Large intestine (tissue), 3 donors: Measurements from ENCODE around the gene ABO. TPM values are rescaled to one million over a fixed set of nuclear protein-coding genes. Genes with fewer than 3 reads are reported as not detected.
"Not testable (repeated sequence)": the region's sequence is repeated elsewhere in the genome, so short reads cannot be mapped to it uniquely, and the experiment has no call there.

Experiments
- DNase-seq, 2 donors: peaks; one replicate each; pipeline versions ENCODE4 v3.0.0 to v3.0.0-alpha.2; 2013
- H3K27ac ChIP-seq: one replicate; pipeline ENCODE4 v1.5.1; 2013; ENCODE audit warnings: low read length
- H3K27me3 ChIP-seq: 2 replicates; pipeline ENCODE4 v1.6.1; 2013; ENCODE audit warnings: low read length; ENCODE audit not compliant: control insufficient read depth, insufficient read depth
- H3K36me3 ChIP-seq: 2 replicates; pipeline ENCODE4 v1.6.1; 2013; ENCODE audit warnings: low read length; ENCODE audit not compliant: control insufficient read depth, insufficient read depth
- H3K4me1 ChIP-seq: one replicate; pipeline ENCODE4 v1.6.1; 2013; ENCODE audit warnings: low read length; ENCODE audit not compliant: control insufficient read depth, insufficient read depth
- H3K4me3 ChIP-seq: one replicate; pipeline ENCODE4 v1.5.1; 2013; ENCODE audit warnings: low read length
- H3K9me3 ChIP-seq: one replicate; pipeline ENCODE4 v1.6.1; 2013; ENCODE audit warnings: mild to moderate bottlenecking, low read depth, low read length, moderate library complexity; ENCODE audit not compliant: control insufficient read depth
- WGBS: methylation state at CpG from one replicate; pipeline ENCODE4 v1.1.5; 2013; ENCODE audit warnings: low lambda C conversion rate; ENCODE audit not compliant: insufficient coverage; 5-methylcytosine and 5-hydroxymethylcytosine counted together
- polyA plus RNA-seq: library from polyadenylated mRNA; unstranded; fragments of 120-200 nt; gene quantifications from one replicate; pipeline ENCODE4 v1.2.1, GENCODE V29; 2013

ABO gene
- polyA plus RNA-seq, 1 donor = 19.6 TPM

DNA sequence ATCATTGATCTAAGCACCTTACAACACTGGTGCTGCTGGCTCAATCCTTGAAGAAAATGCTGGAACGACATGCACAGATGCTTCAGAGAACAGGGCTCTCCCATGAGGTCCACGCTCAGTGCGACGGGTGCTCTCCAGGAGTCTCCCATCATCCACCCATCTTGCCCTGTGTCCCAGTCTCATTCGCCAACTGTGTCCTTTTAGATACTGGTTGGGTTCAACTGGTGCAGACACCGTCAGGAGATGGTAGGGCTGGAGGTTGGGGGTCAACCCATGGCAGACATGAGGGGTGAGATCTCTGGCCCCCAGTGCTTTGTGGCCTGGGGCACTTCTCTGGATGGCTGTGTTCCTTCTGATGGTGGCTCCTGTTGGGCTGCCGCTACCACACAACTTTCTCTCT lies 64.4 kb downstream of the ABO start:
- H3K36me3 ChIP-seq = no peaks in the 10 kb centered on the region
- no CpG with 5 or more reads among the region's 7 CpGs for WGBS
- H3K27me3 ChIP-seq = peaks cover 1% of the 10 kb centered on the region
- no peak for DNase-seq
- H3K4me1 ChIP-seq = no peaks in the 10 kb centered on the region
- no peaks in the 10 kb centered on the region for H3K9me3 ChIP-seq
- H3K4me3 ChIP-seq = no peak overlapping the region
- H3K27ac ChIP-seq = no peak overlapping the region

DNA sequence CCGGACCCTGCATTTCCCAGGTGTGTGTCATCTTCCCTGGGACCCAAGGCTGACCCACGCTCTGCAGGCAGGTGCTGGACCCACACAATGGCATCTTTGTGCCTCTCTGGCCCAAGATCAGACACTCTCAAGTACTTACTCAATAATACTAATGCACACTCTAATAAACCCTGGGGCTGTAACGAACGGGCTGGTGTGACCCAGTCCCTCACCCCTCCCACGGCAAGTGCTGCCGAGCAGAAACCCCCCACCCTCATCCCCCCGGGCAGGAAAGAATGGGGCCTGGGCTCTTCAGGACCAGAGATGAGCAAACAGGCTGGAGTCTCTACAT lies 64.8 kb downstream of the ABO start:
- WGBS = no CpG with 5 or more reads among the region's 7 CpGs

DNA sequence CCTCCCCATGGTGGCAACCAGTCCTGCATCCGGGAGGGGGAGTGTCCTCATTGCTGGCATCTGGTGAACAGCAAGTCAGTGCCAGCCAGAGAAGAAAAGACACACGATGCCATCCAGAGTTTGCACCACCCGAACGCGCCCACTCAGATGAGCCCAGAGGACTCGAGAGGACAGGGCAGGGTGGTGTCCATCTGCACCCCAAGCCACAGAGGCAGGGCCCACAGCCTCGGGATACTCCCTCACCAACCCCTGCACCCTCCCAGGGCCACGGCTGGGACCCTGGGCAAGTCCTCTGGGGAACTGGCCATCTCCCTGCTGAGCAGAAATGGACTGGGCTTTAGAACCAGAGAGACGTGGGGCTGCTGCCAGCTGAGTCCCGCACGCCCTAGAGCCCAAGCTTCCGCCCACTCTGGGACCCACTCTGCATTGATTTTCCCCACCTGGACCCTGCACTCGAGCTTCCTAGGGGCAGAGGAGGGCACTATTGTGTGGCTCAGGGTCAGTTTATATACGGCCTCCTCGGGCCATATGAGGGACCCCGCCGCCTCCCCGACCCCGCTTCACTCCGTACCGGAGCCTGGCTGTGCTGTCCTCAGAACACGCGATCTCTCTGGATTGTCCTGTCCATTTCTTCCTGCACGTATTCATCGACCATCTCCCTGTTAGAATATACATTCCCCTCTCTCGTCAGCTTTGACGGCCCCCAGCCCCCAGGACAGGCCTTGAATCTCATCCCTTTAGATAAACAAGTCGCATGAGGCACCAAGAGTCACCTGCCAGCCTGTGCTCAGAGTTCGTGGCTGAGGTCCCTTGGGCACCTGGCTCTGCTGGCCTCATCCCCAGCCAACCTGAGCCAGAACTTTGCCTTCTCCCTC lies 65.4 kb downstream of the ABO start:
- H3K36me3 ChIP-seq, H3K27me3 ChIP-seq, DNase-seq, H3K27ac ChIP-seq, H3K9me3 ChIP-seq, H3K4me1 ChIP-seq, H3K4me3 ChIP-seq: not testable (repeated sequence)
- no CpG with 5 or more reads among the region's 29 CpGs for WGBS

More for the DNA sequence above, 64.8 kb downstream of the ABO start:
- Histone ChIP-seq H3K9me3 (no peaks in the 10 kb centered on the region), H3K4me3 (no peak overlapping the region), H3K27me3 (no peaks in the 10 kb centered on the region), H3K4me1 (no peaks in the 10 kb centered on the region), H3K36me3 (no peaks in the 10 kb centered on the region), H3K27ac (no peak overlapping the region)
- DNase-seq = no peak

DNA sequence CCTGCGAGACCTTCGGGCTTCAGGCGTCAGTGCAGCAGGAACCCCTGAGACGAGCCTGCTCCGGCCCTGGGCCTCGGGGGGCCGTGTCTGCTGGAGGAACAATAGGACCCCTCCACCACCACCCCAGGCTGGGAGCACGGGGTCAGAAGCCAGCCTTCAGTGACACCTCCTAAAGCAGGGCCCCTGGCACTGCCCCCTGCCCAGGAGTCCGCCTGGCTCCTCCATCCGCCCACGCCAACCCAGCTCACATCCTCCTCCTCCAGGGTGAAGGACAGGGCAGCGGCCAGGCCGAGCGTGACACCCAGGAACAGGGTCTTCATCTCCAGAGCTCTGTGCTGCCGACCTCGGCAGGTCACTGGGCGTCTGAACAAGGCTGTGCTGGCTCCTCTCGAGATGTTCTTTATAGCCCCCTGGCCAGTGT lies 66.1 kb downstream of the ABO start, which contains the start of gene OBP2B:
OBP2B (minus strand) TSS at position 371 of the 421 bp plus-strand sequence; CDS start at position 320, 51 bp downstream.
- H3K36me3 ChIP-seq, H3K27me3 ChIP-seq, DNase-seq, H3K4me3 ChIP-seq, H3K9me3 ChIP-seq, H3K27ac ChIP-seq, H3K4me1 ChIP-seq: not testable (repeated sequence)
- no CpG with 5 or more reads among the region's 18 CpGs for WGBS

DNA sequence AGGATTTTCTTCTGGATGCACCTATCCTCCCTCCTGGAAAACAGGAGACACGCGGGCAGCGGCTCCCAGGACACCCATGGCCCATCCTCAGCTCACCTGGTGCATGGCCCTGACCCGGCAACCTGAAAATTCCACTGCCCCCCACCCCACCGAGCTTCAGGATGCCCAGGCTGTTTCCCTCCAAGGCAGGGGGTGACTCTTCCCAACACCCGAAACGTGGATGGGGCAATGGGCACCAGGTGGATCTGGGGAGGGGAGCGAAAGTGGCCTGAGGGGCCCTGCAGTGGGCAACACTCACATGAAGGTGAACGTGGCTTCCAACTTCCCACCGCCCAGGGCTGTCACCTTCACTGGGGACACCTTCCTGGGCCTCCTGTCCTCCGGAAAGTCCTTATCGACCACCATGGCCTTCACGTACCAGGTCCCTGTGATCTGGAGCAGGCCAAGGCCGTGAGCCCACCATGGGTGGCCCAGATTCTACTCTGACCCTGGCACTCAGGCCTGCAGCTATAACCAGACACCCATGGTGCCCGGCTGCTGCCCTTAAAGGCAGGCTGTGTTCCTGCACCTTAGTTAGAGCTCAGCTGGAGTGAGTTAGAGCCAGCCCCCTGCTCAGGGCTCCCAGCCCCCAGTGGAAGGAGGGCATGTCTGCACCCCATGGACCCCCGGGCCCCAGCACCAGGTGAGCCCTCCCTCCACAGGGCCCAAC lies 66.7 kb downstream of the ABO start:
- H3K27ac ChIP-seq, H3K4me3 ChIP-seq, H3K9me3 ChIP-seq, H3K4me1 ChIP-seq, H3K36me3 ChIP-seq, DNase-seq, H3K27me3 ChIP-seq: not testable (repeated sequence)
- no CpG with 5 or more reads among the region's 16 CpGs for WGBS

DNA sequence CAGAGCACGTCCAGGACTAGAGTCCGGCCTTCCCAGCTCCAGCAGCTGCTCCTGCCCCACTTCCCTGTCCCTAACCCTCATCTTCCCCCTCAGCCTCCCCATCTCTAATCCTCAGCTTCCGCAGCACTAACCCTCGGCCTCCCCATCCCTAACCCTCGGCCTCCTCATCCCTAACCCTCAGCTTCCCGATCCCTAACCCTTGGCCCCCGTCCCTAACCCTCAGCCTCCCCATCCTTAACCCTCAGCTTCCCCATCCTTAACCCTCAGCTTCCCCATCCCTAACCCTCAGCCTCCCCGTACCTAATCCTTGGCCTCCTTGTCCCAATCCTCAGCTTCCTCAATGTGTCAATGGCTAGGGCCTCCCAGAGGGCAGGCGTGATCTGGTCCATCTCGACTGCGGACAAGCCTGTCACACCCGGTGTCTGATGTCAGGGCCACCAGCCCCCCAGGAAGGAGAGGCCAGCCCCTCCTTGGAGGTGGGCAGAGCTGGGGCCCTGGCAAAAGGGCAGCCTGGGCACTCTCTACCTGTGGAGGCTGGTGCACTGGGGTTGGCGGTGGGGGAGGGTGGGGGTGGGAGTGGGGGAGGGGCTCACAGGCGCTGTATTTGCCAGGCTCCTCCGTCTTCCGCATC lies 67.3 kb downstream of the ABO start:
- Histone ChIP-seq H3K4me1 (no peaks in the 10 kb centered on the region), H3K27ac (no peak overlapping the region), H3K27me3 (no peaks in the 10 kb centered on the region), H3K36me3 (no peaks in the 10 kb centered on the region), H3K9me3 (no peaks in the 10 kb centered on the region), H3K4me3 (no peak overlapping the region)
- whole genome bisulfite sequencing = 91% methylated on average over 5 of the region's 16 CpGs
- no peak for DNase-seq

DNA sequence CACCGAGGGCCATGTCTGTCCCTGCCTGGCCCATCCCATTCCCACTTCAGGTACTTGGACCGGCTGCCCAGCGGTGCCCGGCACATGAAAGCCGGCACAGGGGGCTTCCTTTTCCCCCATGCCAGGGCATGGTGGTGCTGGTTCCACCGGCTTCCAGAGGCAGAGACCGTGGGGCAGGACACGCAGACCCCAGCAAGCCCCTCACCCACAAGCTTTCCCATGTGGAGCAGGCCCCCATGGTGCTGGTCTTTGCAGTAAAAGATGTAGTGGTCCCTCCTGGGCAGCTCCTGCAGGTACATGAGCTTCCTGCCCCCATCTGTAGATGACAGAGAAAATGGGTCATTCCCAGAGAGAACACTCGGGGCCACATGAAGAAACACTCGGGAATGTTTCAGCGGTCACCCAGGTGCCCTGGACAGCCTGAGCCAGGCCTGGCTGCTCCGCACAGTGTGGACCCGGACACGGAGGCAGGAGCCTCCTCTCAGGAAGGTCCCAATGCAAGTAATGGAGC lies 67.9 kb downstream of the ABO start:
- H3K4me1 ChIP-seq = no peaks in the 10 kb centered on the region
- no peak overlapping the region for H3K27ac ChIP-seq
- DNase-seq = no peak
- H3K9me3 ChIP-seq = no peaks in the 10 kb centered on the region
- H3K27me3 ChIP-seq = no peaks in the 10 kb centered on the region
- no peak overlapping the region for H3K4me3 ChIP-seq
- WGBS = no CpG with 5 or more reads among the region's 14 CpGs
- no peaks in the 10 kb centered on the region for H3K36me3 ChIP-seq

DNA sequence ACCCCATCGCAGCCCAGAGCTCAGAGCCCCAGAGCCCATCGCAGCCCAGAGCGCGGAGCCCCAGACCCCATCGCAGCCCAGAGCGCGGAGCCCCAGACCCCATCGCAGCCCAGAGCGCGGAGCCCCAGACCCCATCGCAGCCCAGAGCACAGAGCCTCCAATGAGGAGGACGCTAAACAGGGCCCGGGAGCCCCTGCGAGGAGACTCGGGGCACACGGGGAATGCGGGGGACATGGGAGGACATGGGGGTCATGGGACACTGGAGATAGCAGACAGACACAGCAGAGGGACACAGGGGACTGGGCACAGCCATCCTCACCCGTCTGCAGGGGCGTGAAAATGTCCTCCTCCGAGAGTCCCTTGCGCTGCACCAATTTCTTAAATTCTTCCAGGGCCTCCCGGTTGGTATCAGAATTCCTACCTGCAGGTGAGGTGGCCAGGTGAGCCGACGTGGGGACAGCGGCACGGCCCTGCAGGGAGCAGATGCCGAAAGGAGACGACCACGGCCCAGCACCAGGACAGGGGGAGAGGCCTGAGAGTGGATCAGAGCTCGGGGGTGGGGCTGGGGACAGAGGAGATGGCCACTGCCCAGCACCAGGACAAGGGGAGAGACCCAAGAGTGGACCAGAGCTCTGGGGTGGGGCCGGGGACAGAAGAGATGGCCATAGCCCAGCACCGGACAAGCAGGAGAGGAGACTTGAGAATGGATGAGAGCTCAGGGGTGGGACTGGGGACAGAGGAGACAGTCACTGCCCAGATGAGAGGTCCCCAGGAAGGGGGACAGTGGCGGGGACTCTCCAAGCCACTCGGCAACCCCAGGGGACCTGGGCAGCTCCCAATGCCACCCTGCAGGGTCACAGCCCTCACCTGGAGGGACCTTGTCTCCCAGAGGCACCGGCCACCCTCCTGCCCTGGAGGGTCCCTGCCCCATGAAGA lies 68.7 kb downstream of the ABO start:
- no peak for DNase-seq
- Histone ChIP-seq H3K4me1 (no peaks in the 10 kb centered on the region), H3K36me3 (no peaks in the 10 kb centered on the region), H3K9me3 (no peaks in the 10 kb centered on the region), H3K27ac (no peak overlapping the region), H3K27me3 (no peaks in the 10 kb centered on the region), H3K4me3 (no peak overlapping the region)
- no CpG with 5 or more reads among the region's 35 CpGs for WGBS

DNA sequence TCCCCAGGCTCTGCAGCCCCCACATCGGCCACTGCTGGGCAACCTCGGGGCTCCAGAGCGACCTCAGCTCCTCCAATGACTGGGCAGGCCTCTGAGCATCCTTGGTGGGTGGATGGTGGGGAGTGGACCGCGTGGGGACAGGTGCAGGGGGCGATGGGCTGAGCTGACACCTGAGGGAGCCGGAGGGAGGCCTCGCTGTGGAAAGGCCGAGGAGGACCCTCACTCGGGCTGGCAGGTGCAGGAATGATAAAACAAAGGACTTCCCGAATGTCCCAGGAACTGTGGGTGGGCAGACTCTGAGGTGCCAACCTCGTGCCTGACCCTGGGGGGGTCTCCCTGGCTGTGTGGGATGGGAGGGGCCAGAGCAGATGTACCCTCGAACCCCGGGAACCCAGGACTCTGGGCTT lies 69.5 kb downstream of the ABO start:
- DNase-seq, H3K4me1 ChIP-seq, H3K9me3 ChIP-seq, H3K4me3 ChIP-seq, H3K27ac ChIP-seq, H3K36me3 ChIP-seq, H3K27me3 ChIP-seq: not testable (repeated sequence)
- no CpG with 5 or more reads among the region's 14 CpGs for WGBS
